Dendritic cell treated with granulocyte-macrophage colony-stimulating factor and Interleukin-4, amounts not matched to agents 40 ng/mL and 50 ng/mL, for 4 days (primary cell): ENCODE measurements around the gene HOXC9.

Source experiments
- H3K27ac Mint-ChIP-seq: one replicate; pipeline ENCODE4 v1.8.0; 2022; ENCODE audit warnings: mild to moderate bottlenecking, mixed read lengths
- H3K27me3 Mint-ChIP-seq: one replicate; pipeline ENCODE4 v1.8.0; 2022; ENCODE audit warnings: mild to moderate bottlenecking, mixed read lengths
- H3K36me3 Mint-ChIP-seq: one replicate; pipeline ENCODE4 v1.8.0; 2022; ENCODE audit warnings: low read depth, mixed read lengths
- H3K4me1 Mint-ChIP-seq: one replicate; pipeline ENCODE4 v1.8.0; 2022; ENCODE audit warnings: low read depth, mixed read lengths
- H3K4me3 Mint-ChIP-seq: one replicate; pipeline ENCODE4 v1.8.0; 2022; ENCODE audit warnings: mild to moderate bottlenecking, moderate library complexity, mixed read lengths
- H3K9me3 Mint-ChIP-seq: one replicate; pipeline ENCODE4 v1.8.0; 2022; ENCODE audit warnings: mixed read lengths
- intact Hi-C: fragments of 100-400 bp; cut with micrococcal nuclease; formaldehyde crosslinking; loops from one replicate; pipeline ENCODE4 v1.15.0; 2022

The HOXC9 gene

DNA sequence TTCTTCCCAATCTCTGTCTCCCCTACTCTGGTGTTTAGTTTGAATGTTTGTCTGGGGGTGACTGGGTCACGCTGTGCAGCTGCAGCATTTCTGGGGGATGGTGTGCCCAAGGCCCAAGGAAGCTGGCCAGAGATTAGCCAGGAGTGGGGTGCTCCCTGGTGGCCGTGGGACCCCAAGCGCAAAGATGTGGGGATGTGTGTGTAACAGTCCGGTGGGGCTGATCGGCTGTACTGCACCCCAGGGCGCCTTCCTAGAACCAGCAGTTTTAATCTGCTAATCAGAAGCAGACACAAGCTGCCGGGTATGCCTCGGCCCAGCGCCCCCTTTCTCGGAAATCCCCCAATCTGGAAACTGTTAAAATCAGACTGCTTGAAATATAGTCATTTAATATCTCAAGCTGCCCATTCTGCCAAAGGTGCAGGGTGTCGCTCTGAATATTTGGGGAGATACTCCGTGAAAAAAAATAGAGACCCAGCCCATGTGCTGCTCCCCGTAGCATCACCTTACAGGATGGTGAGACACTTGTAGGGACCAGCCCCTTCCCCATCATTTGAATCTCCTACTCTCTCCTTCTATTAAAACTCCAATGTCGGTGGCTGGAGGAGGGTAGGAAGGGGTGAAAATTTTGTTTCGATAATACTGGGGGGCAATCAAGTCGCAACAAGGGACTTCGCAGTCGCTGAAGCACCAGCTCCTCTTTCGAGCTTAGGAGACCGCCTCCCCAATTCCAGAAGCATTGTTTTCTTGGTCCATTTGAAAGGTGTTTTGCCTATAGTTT, 4.3 kb downstream of the HOXC9 start:
- Mint-ChIP-seq H3K4me1 (peaks cover 30% of the 10 kb centered on the region), H3K36me3 (no peaks in the 10 kb centered on the region), H3K27ac (no peak overlapping the region), H3K9me3 (no peaks in the 10 kb centered on the region), H3K4me3 (no peak overlapping the region), H3K27me3 (peaks cover 97% of the 10 kb centered on the region)
- intact Hi-C loops, result no loop called here

DNA sequence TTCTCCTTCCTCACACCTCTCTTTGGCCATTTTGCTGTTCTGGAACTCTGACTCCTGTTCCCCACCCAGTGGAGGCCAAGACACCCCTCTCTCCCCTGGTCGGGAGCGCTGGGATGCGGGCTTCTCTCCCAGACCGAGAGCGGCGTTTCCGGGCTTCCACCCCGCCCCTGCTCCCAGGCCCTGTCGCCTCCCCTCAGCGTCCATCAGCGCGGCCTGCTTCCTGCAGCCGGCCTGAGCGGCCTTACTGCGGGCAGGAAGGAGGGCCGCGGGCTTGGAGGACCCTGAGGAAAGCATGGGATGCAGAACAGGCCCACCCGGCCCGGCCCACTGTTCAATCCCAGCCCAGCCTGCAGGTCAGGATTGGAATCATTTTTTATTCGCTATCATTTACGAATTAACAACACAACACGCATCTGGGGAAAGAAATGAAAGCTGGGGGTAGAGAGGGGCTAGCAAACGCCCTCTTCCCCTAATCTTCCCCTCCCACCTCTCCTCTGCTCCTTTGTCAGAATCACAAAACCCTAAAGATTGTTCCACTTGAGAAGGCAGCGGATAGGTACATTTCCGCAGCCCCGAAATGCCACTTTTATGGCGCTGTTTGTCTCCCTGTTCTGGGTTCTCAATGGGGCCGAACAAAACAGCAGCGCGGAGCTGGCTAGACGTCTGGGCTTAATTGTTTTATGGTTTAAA, 5.0 kb downstream of the HOXC9 start:
- Mint-ChIP-seq H3K36me3 (no peaks in the 10 kb centered on the region), H3K4me1 (peaks cover 35% of the 10 kb centered on the region), H3K9me3 (no peaks in the 10 kb centered on the region), H3K4me3 (no peak overlapping the region), H3K27ac (no peak overlapping the region), H3K27me3 (peaks cover 97% of the 10 kb centered on the region)
- intact Hi-C loops, result no loop called here

DNA sequence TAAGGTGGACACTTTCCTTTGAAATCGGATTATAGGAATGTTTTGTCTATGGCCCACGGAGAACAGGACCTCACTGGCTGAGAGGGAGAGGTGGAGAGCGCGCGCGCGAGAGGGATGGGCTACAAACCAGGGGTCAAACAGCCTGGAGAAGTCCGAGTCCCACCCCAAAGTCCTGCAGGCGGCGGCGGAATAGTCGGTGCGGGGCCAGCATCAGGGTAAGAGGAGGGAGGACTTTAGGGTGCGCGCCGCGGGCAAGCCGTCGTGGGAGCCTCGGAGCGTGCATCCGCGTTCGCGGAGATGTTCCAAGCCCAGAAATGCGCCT, 5.5 kb downstream of the HOXC9 start:
- peaks cover 30% of the 10 kb centered on the region for H3K4me1 Mint-ChIP-seq
- H3K9me3 Mint-ChIP-seq, result no peaks in the 10 kb centered on the region
- H3K36me3 Mint-ChIP-seq, result no peaks in the 10 kb centered on the region
- H3K27me3 Mint-ChIP-seq, result peaks cover 97% of the 10 kb centered on the region
- no peak overlapping the region for H3K27ac Mint-ChIP-seq
- no peak overlapping the region for H3K4me3 Mint-ChIP-seq
- intact Hi-C loops, result no loop called here

DNA sequence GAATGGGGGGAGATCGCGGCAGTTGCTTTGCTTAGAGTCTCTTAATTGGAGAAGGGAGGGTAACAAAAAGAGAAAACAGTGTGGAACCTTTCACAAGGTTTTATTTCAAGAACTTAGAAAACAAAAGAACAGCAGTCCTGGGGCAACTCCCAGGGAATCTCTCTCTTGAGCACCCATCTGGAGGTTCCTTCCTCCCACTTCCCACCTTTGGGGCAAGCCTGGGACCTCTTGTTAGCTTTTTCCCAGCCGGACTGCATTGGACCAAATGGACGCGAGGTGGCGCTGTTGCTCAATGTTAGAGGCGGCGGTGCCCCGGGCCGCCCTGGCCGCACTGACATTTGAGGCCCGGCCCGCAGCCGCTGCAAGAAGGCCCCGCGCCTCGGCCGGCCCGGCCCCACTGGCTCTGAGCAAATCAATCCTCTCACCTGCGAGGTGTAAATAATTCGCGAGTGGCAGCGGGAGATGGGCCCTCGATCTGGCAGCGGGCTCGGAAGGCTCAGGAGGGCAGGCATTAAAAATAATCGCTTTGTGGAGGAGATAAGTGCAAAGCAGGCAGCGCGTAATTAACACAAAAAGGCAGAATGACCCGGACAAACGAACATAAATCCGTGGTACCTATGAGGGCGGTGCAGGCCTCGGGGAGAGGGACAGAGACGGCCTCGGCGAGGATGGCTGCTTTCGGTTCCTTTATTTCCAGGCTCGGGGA, 6.0 kb downstream of the HOXC9 start:
- peaks cover 95% of the 10 kb centered on the region for H3K27me3 Mint-ChIP-seq
- intact Hi-C loops, result loop anchor here (1.0 kb wide), 2 partner anchors 185 to 195 kb away; no protein-coding TSS in a partner anchor
- H3K9me3 Mint-ChIP-seq, result no peaks in the 10 kb centered on the region
- H3K4me3 Mint-ChIP-seq, result peak overlapping the region; percentile 74
- no peaks in the 10 kb centered on the region for H3K36me3 Mint-ChIP-seq
- peak overlapping the region; percentile 30 for H3K27ac Mint-ChIP-seq
- H3K4me1 Mint-ChIP-seq, result peaks cover 31% of the 10 kb centered on the region

DNA sequence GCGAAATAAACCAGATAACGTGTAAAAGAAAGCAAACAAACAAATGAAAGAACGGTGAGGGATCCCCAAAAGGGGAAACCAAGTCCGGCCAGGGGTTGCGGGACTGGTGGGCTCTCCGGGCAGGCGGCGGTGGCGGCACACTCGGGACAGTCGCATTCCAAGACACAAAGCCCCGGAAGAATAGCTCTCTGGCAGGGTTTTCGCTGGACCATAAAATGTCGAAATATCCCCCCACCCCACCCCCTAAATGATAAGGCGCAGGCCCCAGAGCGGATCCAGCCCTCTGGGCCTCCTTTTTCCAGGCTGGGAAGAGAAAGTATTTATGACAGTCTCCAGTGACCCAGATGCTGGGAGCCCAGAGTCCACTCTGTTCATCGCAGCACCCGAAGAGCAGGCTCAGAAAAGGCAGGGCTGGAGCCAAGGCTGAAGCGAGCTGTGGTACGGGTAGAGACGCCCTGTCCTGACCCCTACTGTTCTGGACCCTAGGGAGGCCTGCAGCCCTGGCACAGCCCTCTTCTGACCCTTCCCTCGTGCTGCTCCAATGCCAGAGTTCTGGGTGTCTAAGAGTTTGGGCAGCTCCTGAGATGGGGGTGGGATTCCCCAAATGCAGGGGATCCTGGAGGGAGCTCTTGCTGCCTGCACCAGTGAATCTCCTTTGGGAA, 6.7 kb downstream of the HOXC9 start:
- Mint-ChIP-seq H3K27me3 (peaks cover 95% of the 10 kb centered on the region), H3K4me1 (peaks cover 38% of the 10 kb centered on the region)

DNA sequence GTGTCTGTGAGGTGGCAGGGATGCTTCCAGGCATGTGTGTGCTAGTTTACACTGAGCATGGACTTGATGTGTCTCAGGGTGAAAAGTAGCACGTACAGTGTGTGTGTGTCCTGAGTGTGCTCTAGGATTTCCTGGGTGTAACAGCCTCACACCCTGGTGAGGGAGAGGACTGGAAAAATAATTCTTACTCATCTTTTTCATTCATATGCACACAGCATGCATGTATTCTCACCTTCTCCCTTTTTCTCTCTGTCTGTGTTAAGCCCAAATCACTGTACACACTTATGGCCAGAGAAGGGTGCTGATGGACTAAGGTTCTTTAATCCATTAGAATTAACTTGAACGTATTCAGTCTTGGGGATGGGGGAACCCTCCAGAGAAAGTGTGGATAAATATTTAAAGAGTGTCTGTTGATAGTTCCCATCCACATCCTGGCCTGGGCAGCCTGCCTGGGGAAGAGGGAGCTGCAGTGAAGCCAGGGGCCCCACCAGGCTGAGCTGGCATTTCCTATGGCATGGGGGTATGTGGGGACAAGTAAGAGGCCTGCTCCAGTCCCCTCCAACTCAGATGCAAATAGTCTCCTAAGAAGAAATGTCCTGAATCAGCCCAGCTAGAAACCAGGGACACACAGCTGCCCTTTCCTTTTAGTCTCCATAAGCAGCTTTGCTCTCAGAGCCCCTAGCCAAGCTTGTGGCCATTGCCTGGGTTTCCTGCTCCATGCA, 7.7 kb downstream of the HOXC9 start:
- Mint-ChIP-seq H3K9me3 (no peaks in the 10 kb centered on the region), H3K27ac (no peak overlapping the region), H3K27me3 (peaks cover 93% of the 10 kb centered on the region), H3K36me3 (no peaks in the 10 kb centered on the region), H3K4me3 (no peak overlapping the region), H3K4me1 (peaks cover 39% of the 10 kb centered on the region)
- intact Hi-C loops, result no loop called here

More for the DNA sequence above, 6.7 kb downstream of the HOXC9 start:
- Mint-ChIP-seq H3K27ac (peak overlapping the region; percentile 30), H3K9me3 (no peaks in the 10 kb centered on the region), H3K4me3 (peak overlapping the region; percentile 74), H3K36me3 (no peaks in the 10 kb centered on the region)
- intact Hi-C loops, result loop anchor here (1.0 kb wide), 2 partner anchors 185 to 195 kb away; no protein-coding TSS in a partner anchor

DNA sequence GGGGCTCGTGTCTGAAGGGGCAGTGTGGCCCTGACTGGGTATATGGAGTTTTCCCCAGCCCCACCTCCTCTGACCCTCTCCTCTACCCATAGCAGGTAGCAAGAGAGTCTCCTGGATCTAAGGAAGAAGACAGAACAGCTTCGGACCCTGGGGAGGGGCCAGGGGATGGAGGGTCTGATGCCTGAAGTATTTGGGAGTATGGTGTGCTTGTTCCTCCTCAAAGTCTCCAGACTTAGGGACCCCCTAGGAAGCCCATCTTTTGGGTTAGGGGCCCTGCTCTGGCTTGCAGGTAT, 8.2 kb downstream of the HOXC9 start:
- peaks cover 39% of the 10 kb centered on the region for H3K4me1 Mint-ChIP-seq
- H3K9me3 Mint-ChIP-seq, result no peaks in the 10 kb centered on the region
- H3K27me3 Mint-ChIP-seq, result peaks cover 93% of the 10 kb centered on the region
- no peak overlapping the region for H3K27ac Mint-ChIP-seq
- intact Hi-C loops, result no loop called here
- no peaks in the 10 kb centered on the region for H3K36me3 Mint-ChIP-seq
- no peak overlapping the region for H3K4me3 Mint-ChIP-seq

DNA sequence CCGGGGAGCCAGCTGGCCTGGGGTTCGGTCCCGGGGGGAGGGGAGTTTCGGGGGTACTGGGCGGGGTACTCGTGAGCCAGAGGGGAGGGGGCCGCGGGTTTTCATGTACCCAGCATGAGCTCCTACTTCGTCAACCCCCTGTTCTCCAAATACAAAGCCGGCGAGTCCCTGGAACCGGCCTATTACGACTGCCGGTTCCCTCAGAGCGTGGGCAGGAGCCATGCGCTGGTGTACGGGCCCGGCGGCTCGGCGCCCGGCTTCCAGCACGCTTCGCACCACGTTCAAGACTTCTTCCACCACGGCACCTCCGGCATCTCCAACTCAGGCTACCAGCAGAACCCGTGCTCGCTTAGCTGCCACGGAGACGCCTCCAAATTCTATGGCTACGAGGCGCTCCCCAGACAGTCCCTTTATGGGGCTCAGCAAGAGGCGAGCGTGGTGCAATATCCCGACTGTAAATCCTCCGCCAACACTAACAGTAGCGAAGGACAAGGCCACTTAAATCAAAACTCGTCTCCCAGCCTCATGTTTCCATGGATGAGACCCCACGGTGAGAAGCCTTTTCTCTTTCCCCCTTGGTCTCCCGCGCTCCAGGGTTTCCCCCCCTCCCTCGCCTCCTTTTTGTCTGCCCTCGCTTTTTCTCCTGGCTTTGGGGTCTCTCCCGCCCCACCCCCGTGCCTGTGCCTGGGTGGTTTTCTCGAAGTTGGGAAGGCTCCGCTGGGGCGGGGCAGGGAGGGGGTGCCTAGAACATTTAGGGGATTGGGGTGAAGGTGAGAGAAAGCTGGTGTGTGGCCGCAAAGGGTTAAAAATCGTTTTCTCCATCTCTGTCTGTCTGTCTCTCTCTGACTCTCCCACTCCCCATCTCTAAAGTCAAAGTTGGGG, 9.5 kb downstream of the HOXC9 start:
- Mint-ChIP-seq H3K27me3 (peaks cover 94% of the 10 kb centered on the region), H3K36me3 (no peaks in the 10 kb centered on the region), H3K4me1 (peaks cover 42% of the 10 kb centered on the region), H3K4me3 (peak overlapping the region; percentile 44), H3K9me3 (no peaks in the 10 kb centered on the region), H3K27ac (no peak overlapping the region)
- intact Hi-C loops, result loop anchor here (5.0 kb wide), 1 partner anchor 128 kb away; no protein-coding TSS in a partner anchor

DNA sequence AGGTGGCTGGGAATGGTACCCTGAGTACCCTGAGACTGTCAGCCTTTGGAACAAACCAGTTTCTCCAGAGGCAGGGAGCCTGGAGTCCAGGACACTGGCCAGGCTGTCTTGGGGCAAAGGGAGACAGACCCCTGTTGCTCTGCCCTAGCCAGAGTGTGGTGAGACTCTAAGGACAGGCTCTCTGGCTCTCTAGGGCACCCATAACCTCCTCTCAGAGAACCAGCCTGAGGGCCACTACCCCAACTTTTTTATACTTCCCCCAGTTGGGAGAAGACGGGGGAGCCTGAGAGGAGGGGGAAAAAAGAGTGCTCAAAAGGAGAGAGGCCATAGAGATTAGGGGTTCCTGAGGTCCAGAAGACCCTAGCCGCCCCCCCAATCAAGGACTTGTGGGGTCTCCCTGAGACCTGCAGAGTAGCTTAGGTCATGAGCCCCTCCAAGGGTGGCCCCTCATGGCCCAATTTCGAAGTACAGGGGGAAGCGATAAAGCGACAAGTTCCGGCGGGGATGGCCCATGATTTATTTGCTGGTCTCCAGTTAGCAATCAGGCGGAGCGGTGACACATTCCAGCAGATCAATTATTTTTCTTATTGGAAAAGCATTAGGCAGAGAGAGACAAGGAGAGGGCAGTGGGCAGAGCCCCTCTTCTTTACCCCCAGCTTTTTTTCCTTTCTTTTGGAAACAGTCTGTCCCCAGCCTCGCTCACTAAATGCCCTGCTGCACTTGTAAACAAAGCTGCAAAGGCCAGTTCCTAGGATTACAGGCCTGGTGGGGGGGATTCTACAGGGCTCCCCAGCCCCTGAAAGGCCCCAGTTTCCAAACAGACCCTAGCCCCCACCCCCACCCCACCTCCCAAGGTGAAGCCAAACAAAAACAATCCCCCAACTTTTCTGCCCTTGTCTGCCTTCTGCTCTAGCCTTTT, 10.4 kb downstream of the HOXC9 start:
- Mint-ChIP-seq H3K4me3 (no peak overlapping the region), H3K27ac (no peak overlapping the region), H3K27me3 (peaks cover 94% of the 10 kb centered on the region), H3K9me3 (no peaks in the 10 kb centered on the region), H3K4me1 (peaks cover 46% of the 10 kb centered on the region), H3K36me3 (no peaks in the 10 kb centered on the region)
- intact Hi-C loops, result loop anchor here (5.0 kb wide), 1 partner anchor 127 kb away; no protein-coding TSS in a partner anchor

DNA sequence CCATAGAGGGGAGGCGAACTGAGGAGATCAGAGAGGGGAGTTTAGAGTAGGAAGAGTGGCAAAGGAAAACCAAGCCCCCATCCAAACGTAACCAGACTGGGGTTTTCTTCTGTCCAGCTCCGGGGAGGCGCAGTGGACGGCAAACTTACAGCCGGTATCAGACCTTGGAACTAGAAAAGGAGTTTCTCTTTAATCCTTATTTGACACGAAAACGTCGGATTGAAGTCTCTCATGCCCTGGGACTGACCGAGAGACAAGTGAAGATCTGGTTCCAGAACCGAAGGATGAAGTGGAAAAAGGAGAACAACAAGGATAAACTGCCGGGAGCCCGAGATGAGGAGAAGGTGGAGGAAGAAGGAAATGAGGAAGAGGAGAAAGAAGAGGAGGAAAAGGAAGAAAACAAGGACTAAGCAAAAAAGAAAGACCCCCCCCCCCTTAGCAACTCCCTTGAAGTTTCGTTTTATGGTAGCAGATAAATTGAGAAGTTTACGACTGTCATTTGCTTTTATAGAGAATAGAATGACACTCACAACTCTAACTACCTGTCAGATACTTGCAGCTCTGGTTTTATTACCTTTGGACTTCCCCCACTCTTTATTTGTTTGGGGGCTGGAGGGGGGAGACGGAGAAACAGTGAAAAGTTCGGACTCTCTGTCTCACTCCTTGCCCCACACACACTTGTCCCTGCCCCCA, 11.2 kb downstream of the HOXC9 start:
- Mint-ChIP-seq H3K27me3 (peaks cover 93% of the 10 kb centered on the region), H3K4me3 (no peak overlapping the region)

DNA sequence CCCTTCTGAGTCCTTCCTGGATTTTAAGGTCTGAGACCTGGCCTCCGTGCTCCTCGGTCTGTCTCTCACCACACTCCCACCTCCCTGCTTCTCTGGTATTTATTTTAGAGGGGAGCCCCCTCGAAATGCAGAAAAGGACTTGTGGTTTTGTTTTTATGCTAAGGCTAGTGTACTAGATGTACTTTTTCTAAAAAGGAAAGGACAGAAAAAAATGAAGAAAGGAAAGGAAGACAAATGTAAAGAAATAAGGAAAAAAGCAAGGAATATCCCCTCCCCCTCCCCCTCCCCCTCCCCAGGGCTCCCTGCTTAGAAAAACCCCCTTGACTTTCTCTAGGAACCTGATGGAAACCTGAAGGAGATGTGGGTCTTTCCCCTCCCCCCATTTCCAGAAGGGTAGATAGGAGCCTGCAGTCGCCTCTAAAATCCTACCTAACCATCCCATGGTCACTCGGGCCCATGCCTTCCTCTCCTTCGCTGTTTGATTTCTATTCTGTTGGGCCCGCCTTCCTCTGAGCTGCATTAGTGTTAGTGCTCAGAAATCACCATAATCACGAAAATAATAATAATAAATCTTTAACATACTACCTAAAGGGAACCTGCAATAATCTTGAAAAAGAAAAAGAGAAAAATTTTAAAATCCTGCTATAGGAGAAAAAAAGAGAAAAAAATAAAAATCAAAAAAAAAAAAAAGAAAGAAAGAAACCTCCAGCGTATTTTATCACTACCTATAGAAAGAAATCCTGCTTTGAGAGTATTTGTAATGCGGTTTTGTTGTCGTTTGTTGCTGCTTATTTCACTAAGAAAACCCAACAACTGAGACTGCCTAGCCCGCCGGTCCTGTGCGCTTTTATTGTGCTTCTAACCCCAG, 11.9 kb downstream of the HOXC9 start:
- peaks cover 93% of the 10 kb centered on the region for H3K27me3 Mint-ChIP-seq
- intact Hi-C loops, result loop anchor here (5.0 kb wide), 1 partner anchor 125 kb away; no protein-coding TSS in a partner anchor
- H3K9me3 Mint-ChIP-seq, result no peaks in the 10 kb centered on the region
- no peak overlapping the region for H3K27ac Mint-ChIP-seq
- H3K4me1 Mint-ChIP-seq, result peaks cover 30% of the 10 kb centered on the region
- H3K4me3 Mint-ChIP-seq, result no peak overlapping the region
- no peaks in the 10 kb centered on the region for H3K36me3 Mint-ChIP-seq

More for the DNA sequence above, 11.2 kb downstream of the HOXC9 start:
- H3K4me1 Mint-ChIP-seq, result peaks cover 38% of the 10 kb centered on the region
- H3K27ac Mint-ChIP-seq, result no peak overlapping the region
- no peaks in the 10 kb centered on the region for H3K36me3 Mint-ChIP-seq
- intact Hi-C loops, result loop anchor here (5.0 kb wide), 1 partner anchor 126 kb away; no protein-coding TSS in a partner anchor
- no peaks in the 10 kb centered on the region for H3K9me3 Mint-ChIP-seq
